Measurements from ENCODE around the gene TRPM1. TPM values are rescaled to one million over a fixed set of nuclear protein-coding genes. Genes with fewer than 3 reads are reported as not detected.

Gene TRPM1
- polyA plus RNA-seq, 12 donors, result 1.1 to 10.6 (median 1.1) TPM; not detected in 9

GRCh38 chr15:31085359-31085758, 16.2 kb downstream of the TRPM1 start:
- DNase-seq, result no peak

DNA sequence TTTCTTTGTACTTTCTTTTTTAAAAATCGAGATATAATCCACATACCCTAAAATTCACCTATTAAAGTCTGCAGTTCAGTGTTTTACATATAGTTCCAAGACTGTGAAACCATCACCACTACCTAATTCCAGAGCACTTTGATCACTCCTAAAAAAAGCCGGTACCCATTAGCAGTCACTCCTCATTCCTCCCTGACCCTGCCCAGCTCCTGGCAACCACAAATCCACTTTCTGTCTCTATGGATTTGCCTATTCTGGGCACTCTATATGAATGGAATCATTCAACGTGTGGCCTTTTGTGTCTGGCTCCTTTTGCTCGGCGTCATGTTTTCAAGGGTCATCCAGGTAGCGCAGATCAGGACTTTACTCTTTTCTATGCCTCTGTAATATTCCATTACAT, 17.3 kb downstream of the TRPM1 start:
- DNase-seq, result no peak

GRCh38 chr15:31083370-31083780, 18.1 kb downstream of the TRPM1 start:
- DNase-seq, result no peak

DNA sequence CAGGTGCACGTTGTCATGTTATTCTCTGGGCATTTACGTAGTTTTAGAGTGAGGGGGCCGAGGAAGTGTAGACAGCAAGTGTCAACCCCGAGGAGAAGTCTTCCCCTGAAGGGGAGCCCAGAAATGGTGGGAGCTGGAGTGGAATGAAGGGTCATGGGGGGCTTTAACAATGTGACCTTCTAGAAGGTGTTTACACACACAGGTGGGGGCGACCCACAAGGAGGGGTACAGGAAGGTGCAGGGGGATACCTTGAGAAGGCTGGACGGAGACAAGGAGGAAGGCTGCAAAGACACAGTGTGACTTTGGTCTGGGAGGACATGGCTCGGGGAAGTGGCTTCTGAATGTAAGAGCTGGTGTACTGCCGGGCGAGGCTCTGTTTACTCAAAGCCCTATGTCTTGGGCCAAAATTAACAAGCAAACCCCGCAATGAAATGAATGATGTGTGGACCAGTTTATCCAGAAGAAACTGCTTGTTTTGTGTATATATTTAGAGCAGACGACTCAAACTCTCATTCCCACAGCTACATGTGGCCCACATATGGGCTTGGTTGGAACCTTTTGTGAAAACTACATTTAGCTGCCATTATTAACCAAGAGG, 18.7 kb downstream of the TRPM1 start:
- no peak for DNase-seq

- DNase-seq, result no peak
Measured at GRCh38 chr15:31081588-31082250, 19.8 kb downstream of the TRPM1 start.

- no peak for DNase-seq
Measured at GRCh38 chr15:31081056-31081455, 20.5 kb downstream of the TRPM1 start.

- no peak for DNase-seq
Measured at GRCh38 chr15:31080591-31081014, 20.9 kb downstream of the TRPM1 start.

DNA sequence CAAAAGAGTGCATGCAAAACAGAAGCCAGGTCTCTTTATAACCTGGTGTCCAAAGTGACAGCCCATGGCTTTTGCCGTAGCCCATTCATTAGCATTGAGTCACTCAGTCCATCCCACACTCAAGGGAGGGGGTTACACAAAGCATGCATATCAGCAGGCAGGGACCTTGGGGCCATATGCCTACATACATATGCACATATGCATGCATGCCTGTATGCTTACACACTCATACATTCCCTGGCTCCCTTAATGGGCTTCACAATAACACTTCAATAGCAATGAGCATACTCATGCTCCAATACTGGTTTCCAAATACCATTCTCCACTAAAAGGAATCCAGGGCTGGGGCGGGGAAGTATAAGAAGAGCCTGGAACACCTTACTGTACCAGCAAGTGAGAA, 22.0 kb downstream of the TRPM1 start:
- no peak for DNase-seq

DNA sequence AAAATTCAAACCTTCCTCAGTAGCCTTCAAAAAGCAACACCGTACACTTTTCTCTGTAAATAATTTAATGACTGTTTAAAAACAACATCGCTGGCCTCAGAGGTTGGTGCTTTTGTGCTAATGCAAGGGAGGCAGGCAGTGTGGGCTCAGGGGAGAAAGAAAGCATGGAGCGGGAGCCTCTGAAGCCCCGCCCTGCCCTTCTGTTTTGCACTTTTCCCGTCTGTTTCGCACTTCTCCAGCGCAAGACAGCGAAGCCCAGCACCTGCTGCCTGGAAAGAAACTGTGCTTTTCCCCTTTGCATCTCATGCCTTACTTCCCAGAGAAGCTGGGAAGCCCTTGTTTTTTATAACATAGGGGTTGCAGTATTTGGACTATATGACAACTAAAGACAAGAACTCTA, 23.1 kb downstream of the TRPM1 start:
- DNase-seq, result no peak

GRCh38 chr15:31077941-31078340, 23.6 kb downstream of the TRPM1 start:
- no peak for DNase-seq

- DNase-seq, result no peak
Measured at GRCh38 chr15:31077181-31077580, 24.3 kb downstream of the TRPM1 start.

DNA sequence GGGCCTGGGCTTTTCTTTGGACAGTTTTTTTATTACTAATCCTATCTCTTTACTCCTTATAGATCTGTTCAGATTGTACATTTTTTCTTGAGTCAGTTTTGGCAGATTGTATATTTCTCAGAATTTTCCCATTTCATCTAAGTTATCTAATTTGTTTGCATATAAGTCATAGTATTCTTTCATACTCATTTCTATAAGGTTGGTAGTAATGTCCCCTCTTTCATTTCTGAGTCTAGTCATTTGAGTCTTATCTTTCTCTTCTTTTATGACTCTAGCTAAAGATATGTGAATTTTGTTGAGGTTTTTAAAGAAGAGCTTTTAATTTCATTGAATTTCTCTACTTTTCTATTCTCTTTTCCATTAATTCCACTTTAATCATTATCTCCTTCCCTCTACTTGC, 27.2 kb downstream of the TRPM1 start:
- DNase-seq, result no peak

- DNase-seq, result no peak
Measured at GRCh38 chr15:31070867-31071266, 30.7 kb downstream of the TRPM1 start.

GRCh38 chr15:31069360-31070000, 32.0 kb downstream of the TRPM1 start:
- no peak for DNase-seq

GRCh38 chr15:31067890-31068603, 33.5 kb downstream of the TRPM1 start:
- DNase-seq, result no peak

GRCh38 chr15:31065824-31066223, 35.7 kb downstream of the TRPM1 start:
- DNase-seq, result no peak

GRCh38 chr15:31062911-31063310, 38.6 kb downstream of the TRPM1 start:
- DNase-seq, result no peak

DNA sequence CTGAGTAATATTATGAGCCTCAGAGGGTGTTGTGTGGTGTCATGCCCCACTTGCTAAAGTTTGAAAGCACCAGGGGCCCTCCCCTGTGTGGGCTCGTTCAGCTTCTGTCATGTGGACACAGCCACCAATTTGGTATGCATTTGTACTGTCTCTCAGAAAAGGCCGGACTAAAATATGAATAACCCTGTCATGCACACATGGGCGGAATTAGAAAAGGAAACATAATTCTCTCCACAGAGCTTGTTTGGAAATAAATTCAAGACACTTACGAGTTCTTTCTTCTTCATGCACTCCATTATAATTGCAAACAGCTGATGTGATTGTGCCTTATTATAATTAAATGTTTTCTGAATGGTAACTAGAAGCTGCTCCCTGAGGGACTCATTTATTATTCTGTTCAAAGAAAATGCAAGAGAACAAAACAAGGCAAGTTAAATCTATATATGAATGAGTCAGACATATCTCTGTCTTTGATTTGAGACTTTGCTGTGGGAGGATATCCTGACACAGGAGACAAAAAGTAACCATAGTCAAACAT, 39.1 kb downstream of the TRPM1 start:
- no peak for DNase-seq

DNA sequence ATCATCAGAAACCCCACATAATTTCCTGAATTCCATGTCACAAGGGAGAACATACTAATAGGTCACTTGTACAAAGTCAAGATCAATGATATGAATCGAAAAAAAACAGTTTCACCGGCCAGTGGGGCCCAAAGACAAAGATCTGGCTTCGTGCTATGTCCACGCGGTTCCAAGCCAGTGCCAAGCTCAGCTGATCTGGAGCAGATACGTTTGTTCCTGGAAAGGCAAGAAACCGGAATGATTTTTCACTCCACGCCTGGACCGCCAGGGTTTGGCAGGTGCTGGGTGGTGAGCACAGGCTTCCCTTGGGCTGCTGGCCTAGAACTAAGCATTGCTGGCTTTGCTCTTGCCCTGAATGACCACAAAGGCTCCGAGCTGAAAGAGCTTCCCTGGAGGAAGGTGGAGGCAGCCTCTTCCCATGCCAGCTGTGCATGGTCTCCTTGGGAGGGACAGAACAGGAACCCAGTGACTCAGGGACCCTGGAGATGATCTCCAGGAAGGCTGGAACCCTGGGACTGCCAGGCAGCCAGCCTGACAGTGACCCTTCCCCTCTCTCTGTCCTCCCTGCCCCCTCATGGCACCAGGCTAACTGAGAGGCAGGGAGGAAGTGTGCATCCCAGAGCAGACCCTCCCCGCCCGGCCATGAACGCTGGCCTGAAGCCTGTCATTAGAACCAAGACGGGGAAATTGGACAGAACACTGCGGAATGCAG, 40.9 kb downstream of the TRPM1 start:
- no peak for DNase-seq

DNA sequence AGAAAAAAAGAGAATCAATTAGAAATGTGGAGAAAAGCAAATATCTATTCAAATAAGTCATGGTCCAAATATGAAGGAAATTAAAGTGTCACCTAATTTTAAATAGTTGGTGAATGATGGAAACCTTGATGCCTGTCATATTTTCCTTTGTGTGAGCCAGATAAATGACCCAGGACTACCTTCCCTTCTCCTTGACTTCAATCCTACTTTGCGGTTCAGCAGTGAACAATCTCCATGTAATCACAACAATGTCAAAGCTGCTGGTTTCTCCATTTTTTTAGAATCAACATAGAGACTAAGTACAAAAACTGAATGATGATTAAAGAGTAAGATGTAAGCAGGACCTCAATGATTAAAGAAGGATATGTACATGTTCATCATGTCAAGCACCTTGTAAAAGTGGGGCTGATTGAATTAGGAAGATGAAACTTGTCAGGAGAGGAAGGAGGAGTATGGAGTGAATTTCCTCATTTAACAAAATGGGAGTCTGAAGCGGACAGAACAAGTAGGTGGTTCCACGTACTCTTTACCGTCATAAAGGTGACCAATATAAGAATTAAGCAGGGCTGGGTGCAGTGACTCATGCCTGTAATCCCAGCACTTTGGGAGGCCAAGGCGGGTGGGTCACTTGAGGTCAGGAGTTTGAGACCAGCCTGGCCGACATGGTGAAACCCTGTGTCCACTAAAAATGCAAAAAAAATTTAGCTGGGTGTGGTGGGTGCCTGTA, 43.1 kb downstream of the TRPM1 start:
- DNase-seq, result no peak

DNA sequence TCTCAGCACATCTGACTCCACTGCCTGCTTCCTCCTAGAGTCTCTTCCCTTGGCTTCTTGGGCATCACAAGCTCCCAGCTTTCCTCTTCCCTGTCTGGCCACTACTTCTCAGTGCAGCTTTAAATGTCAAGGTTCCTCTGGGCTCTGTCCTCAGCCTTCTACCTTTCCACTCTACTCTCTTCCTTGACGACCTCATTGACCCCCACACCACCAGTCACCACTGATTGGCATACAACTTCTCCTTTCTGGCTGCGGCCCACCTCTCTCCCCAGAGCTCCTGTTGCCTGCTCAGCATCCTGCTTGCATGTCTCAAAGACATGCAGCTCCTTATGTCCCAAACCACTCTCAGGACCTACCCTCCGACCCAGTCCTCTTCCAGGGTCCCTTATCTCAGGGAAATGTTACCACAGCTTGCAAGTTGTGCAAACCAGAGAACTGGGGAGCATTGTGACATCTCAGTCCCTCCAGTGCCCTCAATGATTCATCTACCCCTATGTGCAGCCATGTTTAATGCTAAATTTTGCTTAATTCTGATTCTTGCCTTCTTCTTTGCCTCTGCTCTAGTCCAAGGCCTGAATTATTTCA, 49.9 kb downstream of the TRPM1 start:
- DNase-seq, result no peak

All from muscle of arm (tissue), 12 donors.